ENCODE data around the gene MUC5AC.
"Not testable (repeated sequence)": the region's sequence is repeated elsewhere in the genome, so short reads cannot be mapped to it uniquely, and the experiment has no call there.

Gene MUC5AC

GRCh38 chr11:1157645-1158591 is at the start of gene MUC5AC:
MUC5AC (plus strand) TSS chr11:1157953; CDS start chr11:1158000, 47 bp downstream.
- DNase-seq = no peak

DNA sequence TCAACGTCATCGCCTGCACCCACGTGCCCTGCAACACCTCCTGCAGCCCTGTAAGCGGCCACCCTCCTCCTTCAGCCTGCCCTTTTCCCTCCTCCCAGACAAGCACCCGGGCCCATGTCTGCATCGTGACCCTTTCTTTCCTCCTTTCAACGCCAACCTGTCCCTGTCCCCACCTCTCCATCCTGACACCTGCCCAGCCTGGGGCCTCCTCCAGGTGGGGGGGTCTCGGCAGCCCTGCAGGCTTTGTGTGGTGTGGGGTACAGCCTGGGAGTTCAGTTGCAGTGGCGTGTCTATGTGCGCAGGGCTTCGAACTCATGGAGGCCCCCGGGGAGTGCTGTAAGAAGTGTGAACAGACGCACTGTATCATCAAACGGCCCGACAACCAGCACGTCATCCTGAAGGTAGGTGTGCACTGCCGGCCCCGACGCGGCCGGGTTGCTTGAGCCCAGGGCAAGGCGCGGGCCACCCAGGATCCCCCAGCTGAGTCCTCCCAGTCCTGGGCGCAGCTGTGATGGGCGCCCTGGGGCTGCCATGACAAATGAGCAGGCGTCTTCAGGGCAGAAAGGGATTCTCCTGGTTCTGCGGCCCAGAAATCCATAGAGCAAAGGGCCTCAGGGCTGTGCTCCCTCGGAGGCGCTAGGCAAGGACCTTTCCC is 49.4 kb upstream of the MUC5AC start:
- no peak for DNase-seq

DNA sequence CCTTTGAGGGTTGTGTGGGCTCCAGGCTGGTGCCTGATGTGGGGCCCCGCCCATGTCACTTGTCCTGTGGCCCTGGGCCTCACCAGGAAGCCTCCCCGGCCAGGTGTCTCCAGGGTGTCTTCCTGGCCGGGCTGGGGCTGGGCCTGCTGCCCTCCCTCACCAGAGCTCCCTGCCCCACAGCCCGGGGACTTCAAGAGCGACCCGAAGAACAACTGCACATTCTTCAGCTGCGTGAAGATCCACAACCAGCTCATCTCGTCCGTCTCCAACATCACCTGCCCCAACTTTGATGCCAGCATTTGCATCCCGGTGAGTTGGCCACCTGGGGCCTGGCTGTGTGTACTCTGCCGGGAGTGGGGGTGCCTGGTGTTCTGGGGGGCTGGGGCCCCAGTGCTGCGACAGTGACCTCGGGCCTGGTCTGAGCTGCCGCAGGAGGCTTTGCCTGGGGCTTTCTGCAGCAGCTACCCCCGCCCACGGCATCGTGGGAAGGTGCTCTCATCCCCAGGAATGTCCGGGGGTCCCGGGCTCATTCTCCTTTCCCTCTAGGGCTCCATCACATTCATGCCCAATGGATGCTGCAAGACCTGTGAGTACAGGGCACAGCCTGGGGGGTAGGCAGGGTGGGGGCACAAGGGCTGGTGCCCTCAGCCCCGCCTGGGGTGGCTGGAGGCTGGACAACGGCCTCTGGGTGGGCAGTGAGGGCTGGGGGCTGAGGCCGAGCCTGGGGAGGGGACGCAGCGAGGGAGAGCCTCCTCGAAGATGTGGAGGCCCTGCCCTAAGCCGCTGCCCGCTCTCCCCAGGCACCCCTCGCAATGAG is 48.4 kb upstream of the MUC5AC start:
- no peak for DNase-seq

DNA sequence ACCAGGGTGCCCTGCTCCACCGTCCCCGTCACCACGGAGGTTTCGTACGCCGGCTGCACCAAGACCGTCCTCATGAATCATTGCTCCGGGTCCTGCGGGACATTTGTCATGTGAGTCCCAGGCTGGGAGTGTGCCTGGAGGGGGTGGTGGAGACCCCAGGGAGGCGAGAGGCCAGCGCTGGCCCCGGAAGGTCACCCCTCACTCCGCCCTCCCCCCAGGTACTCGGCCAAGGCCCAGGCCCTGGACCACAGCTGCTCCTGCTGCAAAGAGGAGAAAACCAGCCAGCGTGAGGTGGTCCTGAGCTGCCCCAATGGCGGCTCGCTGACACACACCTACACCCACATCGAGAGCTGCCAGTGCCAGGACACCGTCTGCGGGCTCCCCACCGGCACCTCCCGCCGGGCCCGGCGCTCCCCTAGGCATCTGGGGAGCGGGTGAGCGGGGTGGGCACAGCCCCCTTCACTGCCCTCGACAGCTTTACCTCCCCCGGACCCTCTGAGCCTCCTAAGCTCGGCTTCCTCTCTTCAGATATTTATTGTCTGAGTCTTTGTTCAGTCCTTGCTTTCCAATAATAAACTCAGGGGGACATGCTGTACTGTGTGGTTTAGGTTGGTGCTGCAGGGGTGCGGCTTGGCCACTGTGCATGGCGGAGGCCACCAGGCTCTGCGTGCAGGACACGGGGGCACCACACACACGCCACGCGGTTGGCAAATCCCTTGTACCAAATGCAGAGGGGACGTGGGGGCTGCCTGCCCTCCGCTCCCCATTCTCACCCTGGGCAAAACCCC is 47.6 kb upstream of the MUC5AC start:
- no peak for DNase-seq

- no peak for DNase-seq
These were observed 46.1 kb upstream of the MUC5AC start for GRCh38 chr11:1111545-1112212.

- no peak for DNase-seq
These were observed 45.2 kb upstream of the MUC5AC start for GRCh38 chr11:1112351-1113191.

- no peak for DNase-seq
These were observed 44.1 kb upstream of the MUC5AC start for GRCh38 chr11:1113405-1114201.

- DNase-seq = not testable (repeated sequence)
These were observed 42.5 kb upstream of the MUC5AC start for GRCh38 chr11:1115292-1115691.

DNA sequence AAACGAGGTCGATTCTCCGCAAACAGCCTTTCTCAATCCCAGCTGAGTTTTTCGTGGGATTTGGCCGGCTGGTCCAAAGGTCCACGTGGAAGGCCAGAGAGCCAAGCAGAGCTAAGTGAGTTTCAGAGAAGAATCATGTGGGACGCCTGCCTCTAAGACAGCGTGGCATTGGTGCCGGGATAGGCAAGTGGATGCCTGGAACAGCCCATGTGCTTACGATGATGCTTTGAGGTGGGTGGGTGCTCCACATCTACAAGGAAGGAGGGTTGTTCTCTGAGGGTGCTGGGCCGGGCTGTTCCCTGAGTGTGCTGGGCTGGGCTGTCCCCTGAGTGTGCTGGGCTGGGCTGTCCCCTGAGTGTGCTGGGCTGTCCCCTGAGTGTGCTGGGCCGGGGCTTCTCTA is 41.6 kb upstream of the MUC5AC start:
- DNase-seq = no peak

DNA sequence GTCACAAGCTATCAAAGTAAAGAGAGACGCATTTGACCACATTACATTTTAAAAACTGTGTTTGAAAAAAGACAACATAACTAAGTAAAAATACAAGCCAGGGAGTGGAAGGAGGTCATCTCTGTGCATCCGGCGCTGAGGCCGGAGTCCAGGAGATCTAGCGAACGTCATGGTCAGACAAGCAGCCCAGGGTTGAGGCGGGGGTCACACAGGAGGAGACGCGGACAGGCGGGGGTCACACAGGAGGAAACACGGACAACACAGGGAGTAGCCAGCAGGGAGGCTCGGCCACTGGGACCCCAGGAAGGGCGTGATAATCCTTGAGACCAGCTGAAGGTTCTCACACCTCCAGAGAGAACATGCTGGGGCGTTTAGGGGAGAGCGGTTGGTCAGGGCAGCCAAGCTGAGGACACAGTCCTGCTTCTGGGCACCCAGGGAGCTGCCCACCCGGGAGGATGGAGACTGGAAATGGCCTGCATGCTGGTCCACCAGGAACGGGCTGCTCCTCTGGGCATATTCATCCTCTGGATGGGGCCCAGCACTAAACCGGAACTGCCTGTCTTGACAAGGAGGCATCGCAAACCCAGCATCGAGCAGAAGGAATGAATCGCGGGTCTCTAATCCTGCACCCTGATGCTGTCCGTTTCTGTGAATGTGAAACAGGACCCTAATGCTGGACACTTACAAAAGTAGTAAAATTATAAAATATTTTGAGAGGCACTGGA is 40.9 kb upstream of the MUC5AC start:
- DNase-seq = no peak

GRCh38 chr11:1117992-1118391 is 39.8 kb upstream of the MUC5AC start:
- DNase-seq = no peak

DNA sequence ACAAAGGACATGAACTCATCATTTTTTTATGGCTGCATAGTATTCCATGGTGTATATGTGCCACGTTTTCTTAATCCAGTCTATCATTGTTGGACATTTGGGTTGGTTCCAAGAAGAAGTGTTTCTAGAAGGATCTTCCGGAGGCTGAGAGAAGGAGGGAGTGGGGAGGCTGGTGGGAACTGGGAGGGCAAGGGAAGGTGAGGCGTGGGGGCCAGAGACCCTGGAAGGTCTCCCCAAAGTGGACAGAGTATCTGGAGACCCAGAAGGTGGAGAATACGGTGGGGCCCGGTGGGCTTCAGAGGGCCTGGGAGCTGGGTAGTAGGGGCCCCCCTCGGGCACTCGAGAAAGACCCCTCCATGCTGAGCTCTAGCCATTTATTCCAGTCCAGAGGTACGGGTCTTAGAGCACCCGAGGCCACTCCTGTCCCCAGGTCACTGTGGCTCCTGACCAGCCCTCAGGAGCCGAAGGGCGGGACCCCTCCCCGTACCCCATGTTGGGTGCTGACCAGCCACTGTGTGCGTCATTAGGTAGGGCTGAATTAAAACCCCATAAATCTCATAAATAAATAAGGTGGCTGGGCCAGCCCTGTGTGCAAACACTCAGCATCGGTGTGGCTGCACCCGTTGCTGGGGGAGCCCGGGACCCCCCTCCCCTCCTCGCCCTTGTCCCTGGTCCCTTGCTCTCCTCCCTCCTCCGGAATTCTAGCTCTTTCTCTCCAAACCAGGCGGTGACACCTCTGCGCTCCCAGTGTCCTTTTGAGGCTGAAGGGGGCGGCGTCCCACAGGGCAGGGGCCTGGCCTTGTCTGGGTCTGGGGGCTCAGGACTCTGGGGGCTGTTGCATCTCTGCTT is 38.8 kb upstream of the MUC5AC start:
- DNase-seq = no peak

- no peak for DNase-seq
These were observed 38.1 kb upstream of the MUC5AC start for GRCh38 chr11:1119604-1120146.

DNA sequence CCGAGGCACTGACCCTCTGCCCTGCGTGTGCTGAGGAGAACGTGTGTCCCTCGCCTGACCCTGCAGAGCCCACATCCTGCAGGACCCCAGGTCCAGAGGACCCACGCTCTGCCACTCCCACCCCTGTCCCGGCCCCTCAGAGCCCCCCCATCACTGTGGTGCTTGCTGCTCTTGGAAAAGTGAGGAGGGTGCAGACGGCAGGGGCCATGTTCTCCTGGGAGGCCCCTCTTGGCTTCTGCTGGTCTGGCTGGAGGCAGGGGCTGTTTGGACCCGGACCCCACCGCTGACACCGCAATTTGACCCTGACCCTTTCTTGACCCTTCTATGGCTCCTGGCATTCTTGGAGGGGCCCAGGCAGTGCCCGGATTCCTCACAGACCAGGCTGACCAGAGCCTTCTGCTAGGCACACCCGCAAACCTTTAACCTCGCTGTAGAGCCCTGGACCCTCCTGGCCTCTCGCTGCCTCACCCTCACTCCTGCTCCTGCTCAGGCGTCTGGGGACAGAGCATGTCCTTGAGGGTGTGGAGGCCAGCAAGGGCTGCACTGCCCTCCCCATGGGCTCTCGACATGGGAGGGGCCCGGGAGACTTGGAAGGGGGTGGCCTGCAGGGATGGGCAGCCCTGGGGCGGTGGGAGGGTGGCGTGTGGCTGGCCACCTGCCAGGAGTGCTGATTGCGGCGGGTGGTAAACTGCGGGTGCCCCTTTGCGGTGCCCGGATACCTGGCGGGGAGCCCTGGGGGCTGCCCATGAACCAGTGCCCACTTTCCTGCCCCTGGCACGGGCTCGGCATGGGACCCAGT is 37.0 kb upstream of the MUC5AC start:
- no peak for DNase-seq

DNA sequence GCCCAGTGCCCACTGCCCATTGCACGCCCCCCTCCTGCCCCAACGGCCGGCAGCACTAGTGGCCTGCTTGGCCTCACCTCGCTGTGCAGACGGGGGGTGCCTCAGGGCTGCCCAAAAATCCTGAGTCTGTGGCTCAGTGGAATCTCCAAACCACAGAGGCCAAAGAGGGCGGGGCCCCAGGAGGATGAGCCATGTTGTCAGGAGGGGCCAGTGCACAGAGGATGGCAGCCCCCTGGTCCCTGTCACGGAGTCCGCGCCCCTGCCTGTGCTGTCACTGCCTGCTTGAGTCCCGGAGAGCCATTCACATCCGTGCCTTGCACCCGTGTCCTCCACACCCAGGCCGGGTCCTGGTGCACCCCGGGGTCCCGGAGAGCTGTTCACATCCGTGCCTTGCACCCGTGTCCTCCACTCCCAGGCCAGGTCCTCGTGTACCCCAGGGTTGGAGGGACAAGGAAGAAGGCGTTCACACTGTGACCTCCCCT is 36.4 kb upstream of the MUC5AC start:
- no peak for DNase-seq

- DNase-seq = no peak
These were observed 35.7 kb upstream of the MUC5AC start for GRCh38 chr11:1121813-1122663.

Data from activated CD4-positive, alpha-beta T cell treated with anti-CD3 and anti-CD28 coated beads, Interleukin-2, amount 50 U/mL, for 16 hours (primary cell).